ENCODE data around the gene GPR62. TPM values are rescaled to one million over a fixed set of nuclear protein-coding genes. Genes with fewer than 3 reads are reported as not detected.
"Not testable (repeated sequence)": the region's sequence is repeated elsewhere in the genome, so short reads cannot be mapped to it uniquely, and the experiment has no call there.

GPR62 gene
- total RNA-seq, 1 donor from 2014 or later, result not detected

- DNase-seq (ENCODE audit: low read depth), result no peak
Measured at GRCh38 chr3:51970606-51971300, 15.6 kb downstream of the GPR62 start.

- no peak for DNase-seq (ENCODE audit: low read depth)
Measured at GRCh38 chr3:51971350-51971749, 16.2 kb downstream of the GPR62 start.

DNA sequence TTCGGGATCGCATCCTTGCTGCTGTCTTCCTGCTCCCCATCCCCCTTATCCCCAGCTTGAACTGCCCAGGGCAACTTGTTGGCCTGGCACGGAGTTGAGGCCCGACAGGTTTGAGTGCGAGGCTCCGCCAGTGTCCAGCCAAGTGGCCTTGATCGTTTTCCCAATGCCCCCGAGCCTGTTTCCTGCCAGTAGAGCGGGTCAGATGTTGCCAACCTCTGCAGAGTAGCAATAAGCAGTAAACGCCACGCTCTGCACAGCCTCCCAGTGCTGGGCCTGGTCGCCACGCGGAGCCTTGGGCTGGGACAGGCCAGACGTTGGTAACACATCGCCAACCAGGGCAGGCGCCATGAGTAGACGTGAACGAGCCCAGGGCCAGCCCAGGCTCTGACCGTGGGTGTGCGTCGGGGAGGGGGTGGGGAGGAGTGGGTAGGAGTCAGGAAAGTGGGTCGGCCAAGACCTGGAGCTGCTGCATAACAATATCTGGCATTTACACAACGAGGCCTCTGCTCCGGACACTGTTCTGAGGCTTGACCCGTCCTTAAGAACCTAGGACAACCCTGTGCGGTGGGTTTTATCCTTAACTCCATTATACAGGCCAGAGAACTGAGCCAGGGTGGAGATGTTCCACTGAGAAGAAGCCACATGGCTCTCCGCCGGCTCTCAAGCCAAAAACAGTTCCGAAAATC is 19.2 kb downstream of the GPR62 start:
- DNase-seq (ENCODE audit: low read depth), result no peak

DNA sequence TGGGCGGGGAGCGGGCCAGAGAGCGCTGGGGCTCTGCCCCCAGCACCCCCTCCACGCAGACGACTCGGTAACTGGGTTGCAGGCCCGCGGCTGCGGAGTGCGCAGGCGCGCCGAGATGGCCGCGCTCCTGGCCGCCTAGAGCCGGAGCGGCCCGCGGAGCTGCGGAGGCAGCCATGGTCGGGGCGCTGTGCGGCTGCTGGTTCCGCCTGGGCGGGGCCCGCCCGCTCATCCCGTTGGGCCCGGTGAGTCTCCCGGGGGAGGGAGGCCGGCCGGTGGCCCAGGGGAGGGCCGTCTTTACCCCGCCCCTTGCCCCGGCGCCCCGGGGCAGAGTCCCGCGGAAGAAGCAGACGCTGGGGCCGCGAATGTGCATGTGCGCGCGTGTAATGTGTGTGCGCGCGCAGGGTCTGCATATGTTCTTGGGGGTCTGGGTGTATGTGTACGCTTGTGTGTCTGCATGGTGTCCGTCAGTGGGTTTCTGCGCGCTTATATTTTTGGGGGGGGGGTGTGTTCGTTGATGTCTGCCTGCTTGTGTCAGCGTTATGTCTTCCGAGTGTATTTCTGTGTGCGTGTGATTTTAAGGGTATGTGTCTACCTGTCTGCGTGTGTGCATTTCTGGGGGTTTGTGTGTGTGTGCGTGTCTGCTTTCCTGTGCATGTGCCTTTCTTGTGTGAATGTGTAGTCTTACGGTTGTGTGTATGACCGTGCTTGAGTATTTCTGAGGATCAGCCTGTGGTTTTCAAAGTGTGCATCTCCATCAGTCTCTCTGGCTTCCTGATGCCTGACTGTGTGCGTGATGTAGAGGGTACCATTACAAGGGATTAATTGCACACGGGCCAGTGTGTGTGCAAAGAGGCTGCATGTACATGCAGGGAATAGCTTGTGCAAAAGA is 20.0 kb downstream of the GPR62 start, which contains the start of gene ABHD14A:
ABHD14A (plus strand) TSS at position 102 of the 889 bp plus-strand sequence; CDS start at position 174, 72 bp downstream.
- DNase-seq (ENCODE audit: low read depth), result no peak

DNA sequence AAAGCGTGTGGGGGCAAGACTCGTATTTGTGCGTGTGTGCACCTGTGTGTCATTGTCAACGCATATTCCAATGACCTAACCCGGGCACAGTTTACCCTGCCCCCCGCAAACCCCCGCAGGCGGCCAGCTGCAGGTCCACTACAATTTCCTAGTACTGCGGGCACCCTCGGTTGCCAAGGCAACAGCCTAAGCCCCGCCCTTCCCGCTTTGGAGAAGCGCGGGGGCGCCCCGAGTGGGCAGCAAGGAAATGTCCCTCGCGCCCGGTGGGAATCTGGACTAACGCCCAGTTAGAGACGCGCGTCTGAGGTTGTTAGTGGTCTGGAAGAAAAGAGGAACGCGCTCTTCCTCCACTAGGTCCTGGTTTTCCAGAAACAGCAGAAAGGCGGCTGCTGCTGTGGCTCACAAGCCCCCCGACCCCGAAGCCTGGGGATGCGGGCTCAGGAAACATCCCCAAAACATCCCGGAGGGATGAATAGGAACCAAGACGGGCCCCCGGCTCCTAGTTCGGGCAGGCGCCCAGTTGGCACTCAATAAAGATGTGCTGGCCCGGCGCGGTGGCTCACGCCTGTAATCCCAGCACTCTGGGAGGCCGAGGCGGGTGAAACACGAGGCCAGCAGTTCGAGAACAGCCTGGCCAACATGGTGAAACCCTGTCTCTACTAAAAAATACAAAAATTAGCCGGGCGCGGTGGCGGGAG is 20.8 kb downstream of the GPR62 start:
- DNase-seq (ENCODE audit: low read depth), result no peak

GRCh38 chr3:51977446-51978142 is 22.4 kb downstream of the GPR62 start:
- DNase-seq (ENCODE audit: low read depth), result no peak

DNA sequence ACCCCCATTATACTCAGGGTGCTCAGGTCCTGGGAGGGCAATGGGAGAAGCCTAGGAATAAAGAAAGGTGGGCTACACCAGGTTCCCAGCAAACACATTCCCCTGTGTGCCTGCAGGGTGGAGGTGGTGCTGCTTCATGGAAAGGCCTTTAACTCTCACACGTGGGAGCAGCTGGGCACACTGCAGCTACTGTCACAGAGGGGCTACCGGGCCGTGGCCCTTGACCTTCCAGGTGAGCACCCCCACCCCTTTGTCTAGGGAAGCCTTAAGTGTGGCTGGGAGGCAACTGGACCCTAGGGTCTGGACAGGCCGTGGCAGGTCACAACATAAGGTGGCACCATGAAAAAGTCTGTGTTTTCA is 22.9 kb downstream of the GPR62 start:
- no peak for DNase-seq (ENCODE audit: low read depth)

DNA sequence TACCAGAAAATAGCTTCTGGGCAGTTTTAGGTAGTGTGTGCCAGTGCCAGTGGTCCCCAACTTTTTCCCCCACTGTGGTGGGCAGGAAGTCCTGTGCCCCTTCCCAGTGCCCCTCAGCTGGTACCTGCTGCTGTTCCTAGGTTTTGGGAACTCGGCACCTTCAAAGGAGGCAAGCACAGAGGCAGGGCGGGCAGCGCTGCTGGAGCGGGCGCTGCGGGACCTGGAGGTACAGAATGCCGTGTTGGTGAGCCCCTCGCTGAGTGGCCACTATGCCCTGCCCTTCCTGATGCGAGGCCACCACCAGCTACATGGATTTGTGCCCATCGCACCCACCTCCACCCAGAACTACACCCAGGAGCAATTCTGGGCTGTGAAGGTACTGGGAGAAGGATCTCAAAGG is 25.1 kb downstream of the GPR62 start:
- DNase-seq (ENCODE audit: low read depth), result no peak

- DNase-seq (ENCODE audit: low read depth), result peak; percentile 87
Measured at GRCh38 chr3:51982352-51982837, 27.2 kb downstream of the GPR62 start.

- peak; percentile 81 for DNase-seq (ENCODE audit: low read depth)
Measured at GRCh38 chr3:51982838-51983577, 27.8 kb downstream of the GPR62 start, which contains the start of gene ACY1. Gene ACY1, plus strand, starts transcription at chr3:51983535. Its CDS starts 530 bp downstream, at chr3:51984065.

DNA sequence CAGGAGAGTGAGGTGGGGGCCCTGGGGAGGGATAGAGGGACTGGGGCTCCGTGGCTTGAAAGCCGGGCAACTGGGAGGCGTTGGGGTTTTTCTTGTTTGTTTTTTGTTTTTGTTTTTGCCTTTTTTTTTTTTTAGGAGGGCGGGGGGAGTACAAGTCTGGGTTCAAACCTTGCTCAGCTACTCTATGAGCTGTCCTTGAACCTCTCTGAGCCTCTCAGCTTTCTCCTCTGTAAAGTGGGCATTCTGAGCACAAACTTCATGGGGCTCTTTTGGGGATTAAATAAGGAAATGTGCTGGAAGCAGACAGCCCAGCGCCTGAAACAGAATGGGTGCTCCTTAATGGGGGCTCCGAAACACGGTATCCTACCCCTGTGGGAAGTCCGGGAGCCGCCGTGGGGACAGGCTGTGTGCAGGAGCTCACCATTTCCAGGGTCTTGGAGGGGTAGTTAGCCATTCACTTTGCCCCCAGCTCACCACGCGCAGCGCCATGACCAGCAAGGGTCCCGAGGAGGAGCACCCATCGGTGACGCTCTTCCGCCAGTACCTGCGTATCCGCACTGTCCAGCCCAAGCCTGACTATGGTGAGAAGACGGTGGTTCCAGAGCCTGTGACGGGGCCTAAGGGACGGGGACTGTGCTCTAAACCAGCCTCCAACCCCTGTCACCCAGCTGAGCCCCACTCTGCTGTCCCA is 28.5 kb downstream of the GPR62 start:
- DNase-seq (ENCODE audit: low read depth), result peak; percentile 13

DNA sequence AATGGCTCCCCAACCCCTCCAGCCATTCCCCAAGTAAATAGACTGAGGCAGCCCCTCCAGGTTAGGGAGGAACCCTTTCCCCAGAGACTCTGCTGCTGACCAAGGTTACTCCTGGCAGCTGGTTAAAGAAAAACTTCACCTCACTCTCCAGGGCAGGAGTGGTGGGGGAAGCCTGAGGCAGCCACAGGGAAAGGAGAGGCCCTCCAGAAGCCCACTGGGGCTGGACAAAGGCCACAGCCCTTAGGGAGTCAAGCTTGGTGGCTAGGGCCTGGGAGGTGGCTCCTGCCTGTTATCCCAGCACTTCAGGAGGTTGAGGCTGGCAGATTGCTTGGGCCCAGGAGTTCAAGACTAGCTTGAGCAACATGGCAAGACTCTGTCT is 29.1 kb downstream of the GPR62 start:
- DNase-seq (ENCODE audit: low read depth), result no peak

- DNase-seq (ENCODE audit: low read depth), result no peak
Measured at GRCh38 chr3:51985063-51985462, 29.9 kb downstream of the GPR62 start.

- DNase-seq (ENCODE audit: low read depth), result no peak
Measured at GRCh38 chr3:51986010-51986947, 31.1 kb downstream of the GPR62 start.

- no peak for DNase-seq (ENCODE audit: low read depth)
Measured at GRCh38 chr3:51987568-51987967, 32.4 kb downstream of the GPR62 start.

- DNase-seq (ENCODE audit: low read depth), result no peak
Measured at GRCh38 chr3:51988286-51989146, 33.3 kb downstream of the GPR62 start.

DNA sequence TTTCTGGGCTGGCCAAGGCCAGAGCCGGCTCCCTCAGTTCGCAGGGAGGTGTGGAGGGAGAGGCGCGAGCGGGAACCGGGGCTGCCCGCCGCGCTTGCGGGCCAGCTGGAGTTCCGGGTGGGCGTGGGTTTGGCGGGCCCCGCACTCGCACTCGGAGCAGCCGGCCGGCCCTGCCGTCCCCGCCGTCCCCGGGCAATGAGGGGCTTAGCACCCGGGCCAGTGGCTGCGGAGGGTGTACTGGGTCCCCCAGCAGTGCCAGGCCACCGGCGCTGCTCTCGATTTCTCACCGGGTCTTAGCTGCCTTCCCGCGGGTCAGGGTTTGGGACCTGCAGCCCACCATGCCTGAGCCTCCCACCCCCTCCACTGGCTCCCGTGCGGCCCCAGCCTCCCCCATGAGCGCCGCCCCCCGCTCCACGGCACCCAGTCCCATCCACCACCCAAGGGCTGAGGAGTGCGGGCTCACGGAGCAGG is 35.4 kb downstream of the GPR62 start:
- DNase-seq (ENCODE audit: low read depth), result not testable (repeated sequence)
